HAP-1 (cell line): ENCODE measurements around the gene CRABP2.

Experiments
- DNase-seq, 2 experiments: peaks; one replicate each; pipeline ENCODE4 v3.0.0-alpha.2; 2016 to 2020; ENCODE audit warnings: low spot score in 2 of 2
- H3K27me3 ChIP-seq: fragments of 250-450 bp; sonication (Bioruptor Pico); 2 replicates; pipeline ENCODE4 v1.5.1; 2020; ENCODE audit warnings: low read depth, mild to moderate bottlenecking, moderate library complexity
- H3K36me3 ChIP-seq: fragments of 250-450 bp; sonication (Bioruptor Pico); replicated peaks from 2 replicates; pipeline ENCODE4 v1.5.1; 2020; ENCODE audit warnings: mild to moderate bottlenecking
- H3K4me1 ChIP-seq: fragments of 250-450 bp; sonication (Bioruptor Pico); 2 replicates; pipeline ENCODE4 v1.5.1; 2020; ENCODE audit warnings: mild to moderate bottlenecking
- H3K4me3 ChIP-seq: fragments of 250-450 bp; sonication (Bioruptor Pico); 2 replicates; pipeline ENCODE4 v1.5.1; 2020; ENCODE audit warnings: mild to moderate bottlenecking, moderate library complexity
- H3K9me3 ChIP-seq: fragments of 250-450 bp; sonication (Bioruptor Pico); 2 replicates; pipeline ENCODE4 v1.5.1; 2020; ENCODE audit warnings: mild to moderate bottlenecking, moderate library complexity
- in situ Hi-C: fragments of 300-500 bp; cut with MboI; formaldehyde crosslinking; loops from 3 replicates; pipeline ENCODE4 v1.14.3; 2020; ENCODE audit warnings: low sequenced_read_pairs, inconsistent platforms, mixed read lengths

CRABP2 gene

DNA sequence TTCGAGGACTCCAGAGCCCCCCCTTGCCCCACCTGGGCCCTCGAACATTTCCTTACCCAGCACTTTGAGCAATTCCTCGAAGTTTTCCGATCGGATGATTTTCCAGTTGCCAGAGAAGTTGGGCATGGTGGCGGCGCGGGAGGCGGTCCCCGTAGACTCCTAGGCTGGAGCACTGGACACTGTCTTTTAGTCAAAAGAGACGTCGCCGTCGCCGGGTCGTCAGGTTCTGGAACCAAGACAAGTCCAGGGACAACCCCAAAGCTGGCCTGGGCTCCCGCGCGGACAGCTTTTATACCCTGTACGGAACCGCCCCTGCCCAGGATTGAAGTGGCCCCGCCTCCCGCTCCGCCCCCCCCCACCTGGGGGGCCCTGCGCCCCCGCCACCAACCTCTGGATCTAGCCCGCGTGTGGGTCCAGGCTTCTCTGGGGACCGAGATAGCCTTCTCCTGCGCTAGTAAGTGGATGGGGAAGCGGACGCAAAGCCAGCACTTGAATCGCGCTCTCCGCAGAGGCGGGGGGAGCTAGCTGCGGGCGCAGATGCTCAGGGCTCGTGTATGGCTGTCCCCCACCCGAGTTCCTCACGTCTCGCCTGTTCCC is at the start of gene CRABP2:
CRABP2 (minus strand) TSS at position 263 of the 597 bp plus-strand sequence; CDS start at position 126, 137 bp downstream.
- Histone ChIP-seq H3K4me1 (peaks cover 28% of the 10 kb centered on the region), H3K9me3 (no peaks in the 10 kb centered on the region), H3K4me3 (peak within 1 kb of the TSS; percentile 46), H3K36me3 (no peaks in the 10 kb centered on the region; the same call in 1 of the 2 replicates), H3K27me3 (no peaks in the 10 kb centered on the region)
- in situ Hi-C loops = no loop called here
- DNase-seq = peak; percentile 53 to 72

DNA sequence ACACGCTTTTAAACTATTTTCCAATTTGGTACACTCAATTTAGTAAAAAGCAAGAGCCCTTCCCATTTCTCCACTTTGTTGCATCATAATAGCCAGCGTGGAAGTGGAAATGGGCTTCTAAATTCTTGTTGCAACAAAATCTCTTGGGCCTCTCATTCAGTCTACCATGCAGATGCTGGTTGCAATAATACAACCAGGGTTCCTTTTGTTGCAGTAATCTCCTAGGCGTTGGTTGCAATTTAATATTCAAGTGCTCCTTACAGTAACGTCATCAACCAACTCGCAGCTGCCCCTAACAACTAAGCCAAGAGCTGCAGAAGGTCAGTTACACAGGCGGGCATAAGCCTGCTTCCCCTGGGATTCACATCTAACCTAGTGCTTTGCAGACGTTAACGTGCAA is 48.8 kb upstream of the CRABP2 start:
- Histone ChIP-seq H3K4me1 (peaks cover 3% of the 10 kb centered on the region; the same call in 1 of the 2 replicates), H3K4me3 (no peak overlapping the region), H3K9me3 (no peaks in the 10 kb centered on the region; the same call in 1 of the 2 replicates), H3K27me3 (no peaks in the 10 kb centered on the region), H3K36me3 (peaks cover 4% of the 10 kb centered on the region)
- in situ Hi-C loops = no loop called here
- DNase-seq = peak in 1 of 2 experiments; percentile 40

DNA sequence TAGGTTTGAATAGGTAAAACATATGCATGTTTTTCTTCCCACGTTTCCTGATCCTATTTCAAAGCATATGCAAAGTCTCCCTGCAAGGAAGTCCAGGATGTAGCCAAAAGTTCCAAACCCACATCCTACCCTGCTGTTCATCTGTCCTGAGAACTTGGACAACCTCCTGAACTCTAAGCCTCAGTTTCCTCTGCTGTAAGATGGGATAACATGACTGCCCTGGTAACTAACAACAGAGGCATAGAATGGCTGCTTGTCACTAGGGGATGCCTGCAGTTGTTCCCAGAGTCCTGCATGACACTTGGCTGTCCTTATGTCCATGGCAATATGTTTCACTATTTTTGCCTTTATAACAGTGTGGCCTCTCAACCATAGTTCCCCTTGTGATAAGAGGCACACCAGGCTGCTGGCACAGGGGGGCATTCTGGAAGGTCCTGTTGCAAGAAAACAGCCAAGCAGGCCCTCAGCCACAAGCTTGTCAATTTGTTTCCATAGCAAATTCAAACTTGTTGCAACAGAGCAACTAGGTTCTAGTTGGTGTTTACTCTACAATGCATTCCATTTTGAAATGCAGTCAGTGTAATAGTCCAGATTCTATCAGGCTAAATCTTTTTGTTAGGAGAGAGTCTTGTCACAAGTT is 47.6 kb upstream of the CRABP2 start:
- no peaks in the 10 kb centered on the region for H3K27me3 ChIP-seq
- peak overlapping the region; percentile 77 for H3K4me3 ChIP-seq
- peaks cover 16% of the 10 kb centered on the region for H3K4me1 ChIP-seq
- no peaks in the 10 kb centered on the region; the same call in 1 of the 2 replicates for H3K9me3 ChIP-seq
- in situ Hi-C loops = no loop called here
- peaks cover 11% of the 10 kb centered on the region for H3K36me3 ChIP-seq
- no peak for DNase-seq

DNA sequence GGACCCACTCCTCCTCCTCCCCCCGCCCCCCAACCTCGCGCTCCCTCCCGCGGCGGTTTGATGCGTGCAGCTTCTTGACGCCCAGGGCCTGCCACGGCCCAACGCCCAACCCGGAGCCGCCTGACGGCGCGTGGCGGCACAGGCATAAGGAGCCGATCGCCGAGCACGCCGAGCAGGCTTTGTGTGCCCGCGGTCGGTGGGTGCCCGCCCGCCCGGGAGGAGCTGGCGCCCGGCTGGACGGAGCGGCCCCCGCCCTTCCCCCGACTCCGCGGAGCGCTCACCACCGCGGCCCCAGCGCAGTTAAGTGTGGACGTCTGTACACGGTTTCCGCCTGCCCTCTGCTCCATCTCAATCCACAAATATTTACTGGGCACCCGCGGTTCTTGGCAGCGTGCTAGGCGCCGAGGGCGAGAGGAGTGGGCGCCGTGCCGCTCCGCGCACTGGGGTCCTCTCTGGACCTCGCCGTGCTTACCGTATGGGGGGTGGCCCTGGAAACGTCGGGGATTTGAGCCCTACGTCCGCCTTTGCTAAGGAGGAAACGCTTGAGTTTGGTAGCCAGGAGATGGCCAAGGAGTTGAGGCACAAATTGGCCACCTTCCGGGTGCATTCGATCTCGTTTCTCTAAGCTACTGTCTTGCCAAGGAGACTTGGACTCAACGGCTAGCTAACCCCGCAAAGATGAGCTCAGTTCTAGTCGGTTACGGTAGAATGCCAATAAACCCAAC is 46.5 kb upstream of the CRABP2 start:
- Histone ChIP-seq H3K4me3 (peak overlapping the region; percentile 77), H3K36me3 (peaks cover 11% of the 10 kb centered on the region), H3K27me3 (no peaks in the 10 kb centered on the region), H3K4me1 (peaks cover 21% of the 10 kb centered on the region), H3K9me3 (no peaks in the 10 kb centered on the region; the same call in 1 of the 2 replicates)
- DNase-seq = peak; percentile 90 to 99
- in situ Hi-C loops = no loop called here

DNA sequence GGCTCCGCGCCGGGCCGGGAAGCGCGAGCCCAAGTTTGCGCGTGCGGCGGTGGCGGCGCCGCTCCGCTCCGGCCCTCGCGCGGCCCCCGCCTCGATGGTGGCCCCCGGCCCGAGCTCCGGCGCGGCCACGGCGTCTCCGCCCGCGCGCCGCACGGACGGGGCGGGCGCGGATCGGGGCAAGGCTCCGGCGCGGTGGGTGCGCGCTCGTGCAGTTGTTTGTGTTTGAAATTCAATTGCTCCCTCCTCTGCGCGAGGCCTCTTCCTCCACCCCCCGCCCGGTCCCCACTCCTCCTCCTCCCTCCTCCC is 46.0 kb upstream of the CRABP2 start, which contains the start of gene HDGF:
HDGF (minus strand) TSS at position 225 of the 306 bp plus-strand sequence. CDS start 246 bp downstream, outside the sequence.
- H3K4me1 ChIP-seq = peaks cover 27% of the 10 kb centered on the region
- no peak for DNase-seq
- peak within 1 kb of the TSS; percentile 77 for H3K4me3 ChIP-seq
- H3K27me3 ChIP-seq = no peaks in the 10 kb centered on the region
- in situ Hi-C loops = no loop called here
- H3K9me3 ChIP-seq = no peaks in the 10 kb centered on the region; the same call in 1 of the 2 replicates
- peaks cover 11% of the 10 kb centered on the region for H3K36me3 ChIP-seq

DNA sequence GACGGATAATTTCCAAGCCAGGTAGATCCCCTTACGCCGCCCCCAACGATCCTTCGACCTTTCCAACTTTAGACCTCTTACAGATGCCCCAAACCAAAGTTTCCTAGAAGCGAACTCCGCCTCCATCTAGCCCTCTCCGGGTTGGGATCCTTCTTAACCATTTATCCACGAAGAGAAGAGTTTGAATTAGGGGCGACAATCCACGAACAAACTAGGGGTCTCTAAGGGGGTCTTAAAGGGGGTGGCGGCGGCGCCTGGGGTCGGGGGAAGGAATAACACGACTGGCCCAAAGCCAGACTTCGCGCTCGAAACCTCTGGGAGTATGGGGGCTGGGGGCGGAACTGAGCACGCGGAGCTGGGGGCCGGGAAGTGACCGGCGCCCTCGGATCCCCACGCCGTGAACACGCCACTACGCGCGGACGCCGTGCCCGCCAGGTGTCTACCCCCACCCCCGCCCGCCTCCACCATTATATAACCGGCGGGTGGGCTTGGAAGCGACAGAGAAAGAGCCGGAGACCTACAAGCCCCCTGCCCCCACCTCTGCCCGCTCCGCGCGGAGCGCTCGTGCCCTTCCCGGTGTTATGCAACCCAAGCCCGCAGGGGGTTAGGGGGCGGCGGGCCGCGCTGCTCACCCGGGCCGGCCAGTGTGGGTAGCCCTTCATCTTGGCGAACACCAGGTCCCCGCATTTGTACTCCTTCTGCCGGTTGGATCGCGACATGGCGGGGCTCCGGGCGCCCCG is 45.5 kb upstream of the CRABP2 start:
- Histone ChIP-seq H3K4me3 (peak overlapping the region; percentile 77), H3K4me1 (peaks cover 32% of the 10 kb centered on the region), H3K9me3 (no peaks in the 10 kb centered on the region; the same call in 1 of the 2 replicates), H3K36me3 (peaks cover 16% of the 10 kb centered on the region), H3K27me3 (no peaks in the 10 kb centered on the region)
- in situ Hi-C loops = no loop called here
- DNase-seq = peak in 1 of 2 experiments; percentile 56

DNA sequence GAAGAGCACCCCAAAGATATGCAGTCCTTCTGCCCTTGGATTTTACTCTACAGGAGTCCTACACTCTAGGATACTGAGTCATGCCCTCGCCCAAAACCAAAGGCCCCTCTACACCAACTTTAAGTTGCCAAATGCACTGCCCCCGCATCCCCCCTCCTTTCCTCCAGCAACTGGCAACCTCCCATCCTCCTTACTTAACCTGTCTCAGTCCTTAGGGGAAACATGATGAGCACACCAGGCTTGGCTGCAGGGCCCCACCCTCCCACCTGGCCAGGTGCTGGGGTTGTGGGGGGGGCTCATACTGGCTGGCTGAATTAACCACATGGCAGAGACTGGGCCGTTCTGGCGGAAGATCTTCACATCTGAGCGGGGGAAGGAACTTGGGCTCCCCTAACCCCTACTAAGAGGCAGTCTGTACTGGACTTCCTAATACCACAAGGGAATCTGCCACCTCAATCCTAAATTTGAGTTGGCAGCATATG is 44.8 kb upstream of the CRABP2 start:
- peak overlapping the region; percentile 77 for H3K4me3 ChIP-seq
- peaks cover 23% of the 10 kb centered on the region for H3K36me3 ChIP-seq
- in situ Hi-C loops = no loop called here
- no peaks in the 10 kb centered on the region for H3K27me3 ChIP-seq
- H3K9me3 ChIP-seq = no peaks in the 10 kb centered on the region; the same call in 1 of the 2 replicates
- no peak for DNase-seq
- peaks cover 32% of the 10 kb centered on the region for H3K4me1 ChIP-seq

DNA sequence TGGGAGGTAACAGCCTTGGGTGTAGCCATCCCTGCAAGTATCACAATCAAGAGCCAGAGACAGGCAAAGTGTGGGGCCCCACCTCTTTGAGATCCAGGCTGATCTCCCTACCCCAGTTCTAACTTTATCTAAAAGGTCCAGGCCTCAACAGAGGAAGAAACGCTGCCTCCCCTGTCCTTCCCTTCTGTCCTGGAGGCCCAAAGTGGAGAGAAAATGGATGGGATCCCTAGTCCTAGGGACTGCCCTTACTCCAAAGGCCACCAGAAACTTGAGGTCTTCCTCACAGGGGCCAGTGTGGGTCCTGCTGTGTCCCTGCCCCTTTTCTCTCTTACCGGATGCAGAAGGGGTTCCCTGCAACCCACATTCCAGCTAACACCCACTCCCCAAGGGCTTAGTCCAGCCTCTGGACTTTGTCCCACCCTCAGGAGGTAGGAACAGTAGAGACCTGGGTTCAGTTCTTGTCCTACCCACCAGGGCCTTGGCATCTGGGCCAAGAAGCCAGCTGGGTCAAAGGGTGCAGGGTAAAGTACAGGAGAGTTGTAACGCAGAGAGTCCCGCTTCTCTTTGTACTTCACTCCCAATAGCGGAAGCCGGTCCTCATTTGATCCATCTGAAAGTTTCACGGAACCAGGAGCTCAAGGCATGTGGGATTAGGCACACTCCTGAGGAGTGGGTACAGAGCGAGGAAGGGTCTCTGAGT is 44.2 kb upstream of the CRABP2 start:
- Histone ChIP-seq H3K27me3 (no peaks in the 10 kb centered on the region), H3K4me3 (peak overlapping the region; percentile 77), H3K36me3 (peaks cover 29% of the 10 kb centered on the region), H3K9me3 (no peaks in the 10 kb centered on the region; the same call in 1 of the 2 replicates), H3K4me1 (peaks cover 32% of the 10 kb centered on the region)
- in situ Hi-C loops = no loop called here
- no peak for DNase-seq

DNA sequence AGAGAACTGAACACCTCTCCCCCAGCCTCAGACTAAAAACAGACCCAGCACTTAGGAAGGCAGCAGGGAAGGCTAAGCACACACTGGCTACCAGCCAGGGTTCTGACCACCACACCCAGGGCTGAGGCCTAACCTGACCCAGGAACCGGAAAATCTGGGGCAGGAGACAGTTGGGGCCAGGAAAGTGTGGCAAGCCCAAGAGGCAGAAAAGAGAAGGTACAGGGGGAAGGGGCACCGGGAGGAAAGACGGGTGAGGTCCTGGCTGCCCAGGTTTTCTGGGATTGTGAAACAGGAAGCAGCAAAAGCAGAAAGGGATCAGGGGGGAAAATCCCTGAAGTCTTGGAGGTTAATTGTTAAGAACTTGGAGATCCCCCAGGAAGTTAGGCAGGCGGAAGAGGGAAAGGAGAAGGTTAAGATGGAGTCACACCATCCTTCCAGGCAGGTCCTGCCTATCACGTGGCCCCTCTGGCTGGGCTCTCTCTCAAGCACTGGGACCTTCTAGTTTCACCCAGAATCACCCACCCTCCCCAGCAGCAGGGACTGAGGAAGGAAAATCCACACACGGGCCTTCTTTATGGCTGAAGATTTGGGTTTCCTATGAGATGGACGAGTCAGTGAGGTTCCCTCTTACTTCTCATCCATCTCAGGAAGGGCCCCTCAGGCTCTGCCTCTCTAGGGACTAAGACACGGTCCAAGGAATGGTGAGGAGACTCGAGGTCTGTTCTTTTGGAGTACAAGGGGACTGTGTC is 43.5 kb upstream of the CRABP2 start:
- in situ Hi-C loops = no loop called here
- Histone ChIP-seq H3K27me3 (no peaks in the 10 kb centered on the region), H3K4me1 (peaks cover 32% of the 10 kb centered on the region), H3K4me3 (peak overlapping the region; percentile 77), H3K36me3 (peaks cover 34% of the 10 kb centered on the region), H3K9me3 (no peaks in the 10 kb centered on the region; the same call in 1 of the 2 replicates)
- DNase-seq = peak in 1 of 2 experiments; percentile 42

DNA sequence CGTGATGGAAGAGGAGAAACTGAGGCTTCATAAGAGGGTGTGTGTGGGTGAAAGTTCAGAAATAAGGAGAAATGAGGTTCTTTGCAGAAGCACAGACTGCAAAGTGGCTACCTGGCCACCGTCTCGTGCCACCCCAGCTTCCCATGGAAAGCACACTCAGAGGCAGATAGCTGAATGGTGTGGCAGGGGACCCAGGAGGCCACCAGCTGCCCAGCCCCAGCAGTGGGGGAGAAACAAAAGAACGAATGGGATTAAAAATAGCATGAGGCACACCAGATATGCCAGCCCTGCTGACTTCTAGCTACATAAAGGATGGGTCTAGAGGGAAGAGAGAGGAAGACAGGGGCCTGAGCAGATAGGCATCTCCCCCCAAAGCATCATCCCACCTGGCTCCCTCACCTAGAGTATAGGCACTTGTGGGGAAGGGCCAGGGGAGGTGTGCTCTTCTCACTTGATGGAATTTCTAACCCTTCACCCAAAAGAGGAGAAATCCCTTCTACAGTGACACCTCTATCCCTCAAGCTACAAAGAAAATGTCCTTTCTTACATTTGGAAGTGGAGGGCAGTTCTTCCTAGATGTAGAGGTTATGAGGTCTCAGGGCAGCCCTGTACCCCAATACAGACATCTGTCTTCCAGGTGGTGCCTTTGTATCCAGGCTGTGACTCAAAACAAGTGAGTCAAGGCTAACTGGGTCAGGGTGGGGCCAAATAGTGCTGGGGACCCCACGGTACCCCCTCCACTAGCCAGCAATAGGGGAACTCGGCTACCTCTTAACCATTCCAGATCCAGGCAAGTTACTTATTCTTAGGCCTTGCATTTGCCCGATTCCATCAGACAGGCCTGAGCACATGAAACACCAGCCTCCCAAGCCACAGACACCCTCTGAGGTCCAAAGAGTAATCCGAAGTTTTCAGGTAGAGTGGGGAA is 42.6 kb upstream of the CRABP2 start:
- no peaks in the 10 kb centered on the region for H3K27me3 ChIP-seq
- H3K9me3 ChIP-seq = no peaks in the 10 kb centered on the region; the same call in 1 of the 2 replicates
- peak overlapping the region; percentile 77 for H3K4me3 ChIP-seq
- DNase-seq = no peak
- peaks cover 42% of the 10 kb centered on the region for H3K36me3 ChIP-seq
- H3K4me1 ChIP-seq = peaks cover 32% of the 10 kb centered on the region
- in situ Hi-C loops = no loop called here

DNA sequence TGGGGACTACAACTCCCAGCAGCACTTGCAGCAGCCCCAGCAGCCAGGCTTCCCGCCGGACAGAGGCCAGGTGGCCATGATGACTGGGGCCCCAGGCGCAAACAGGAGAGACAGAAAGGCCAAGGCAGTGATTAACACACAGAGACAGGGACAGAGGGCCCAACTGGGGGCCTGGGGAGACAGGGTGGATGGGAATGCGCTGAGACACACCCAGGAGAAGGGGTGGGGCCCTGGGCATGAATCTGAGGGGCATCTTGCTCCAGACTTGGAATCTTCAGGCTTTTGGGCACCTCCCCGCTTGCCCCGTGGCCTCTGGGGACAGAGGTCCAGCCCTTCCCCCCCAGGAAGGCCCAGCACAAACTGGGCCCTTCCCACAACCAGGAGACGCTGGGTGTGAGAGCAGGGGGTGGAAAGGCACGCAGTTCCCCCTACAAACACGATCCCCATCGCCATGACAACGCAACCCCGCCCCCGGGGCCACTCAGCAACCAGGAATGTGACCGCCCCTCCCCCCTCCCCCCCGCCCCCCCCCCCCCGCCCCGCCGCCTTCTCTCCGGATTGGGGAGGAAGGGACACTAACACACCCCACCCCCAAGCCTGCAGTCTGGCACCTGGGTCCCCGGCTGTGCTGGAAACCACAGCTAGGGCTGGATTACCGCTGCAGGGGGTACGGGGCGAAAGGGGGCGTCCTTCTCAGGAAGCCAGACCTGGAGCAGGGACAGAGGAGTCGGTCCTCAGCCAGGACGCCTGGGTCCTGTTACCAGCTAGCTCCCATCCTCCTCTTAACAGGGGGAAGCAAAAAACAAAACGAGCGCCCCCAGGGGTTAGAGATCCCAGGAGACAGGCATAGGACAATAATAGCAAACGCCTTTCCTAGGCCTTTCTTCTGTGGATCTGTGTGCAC is 41.6 kb upstream of the CRABP2 start:
- Histone ChIP-seq H3K36me3 (peaks cover 46% of the 10 kb centered on the region), H3K4me1 (peaks cover 32% of the 10 kb centered on the region), H3K9me3 (no peaks in the 10 kb centered on the region; the same call in 1 of the 2 replicates), H3K4me3 (peak overlapping the region; percentile 77), H3K27me3 (no peaks in the 10 kb centered on the region)
- in situ Hi-C loops = no loop called here
- peak; percentile 76 to 97 for DNase-seq
